Measurements from ENCODE around the gene HMCN1.

Gene HMCN1

GRCh38 chr1:186104459-186104858 lies 370.3 kb downstream of the HMCN1 start:
- H3K4me3 ChIP-seq (ENCODE audit: low read depth, low read length) = no peak overlapping the region
- no peak for TF ChIP-seq CTCF (IDR thresholded peaks at IDR 0.05; ENCODE audit: low read depth, low read length)
- H3K9me3 ChIP-seq = no peaks in the 10 kb centered on the region
- peaks cover 9% of the 10 kb centered on the region; the same call in 1 of the 2 replicates for H3K27me3 ChIP-seq
- no peaks in the 10 kb centered on the region for H3K4me1 ChIP-seq
- DNase-seq = no peak
- no peaks in the 10 kb centered on the region for H3K36me3 ChIP-seq

GRCh38 chr1:186112280-186112679 lies 378.1 kb downstream of the HMCN1 start:
- H3K4me3 ChIP-seq (ENCODE audit: low read depth, low read length) = no peak overlapping the region
- TF ChIP-seq CTCF (IDR thresholded peaks at IDR 0.05; ENCODE audit: low read depth, low read length) = no peak
- H3K4me1 ChIP-seq = no peaks in the 10 kb centered on the region
- H3K27me3 ChIP-seq = no peaks in the 10 kb centered on the region
- no peak for DNase-seq
- no peaks in the 10 kb centered on the region for H3K36me3 ChIP-seq
- H3K9me3 ChIP-seq = no peaks in the 10 kb centered on the region

- H3K27me3 ChIP-seq = no peaks in the 10 kb centered on the region
- no peaks in the 10 kb centered on the region for H3K4me1 ChIP-seq
- DNase-seq = no peak
- TF ChIP-seq CTCF (IDR thresholded peaks at IDR 0.05; ENCODE audit: low read depth, low read length) = no peak
- no peaks in the 10 kb centered on the region for H3K9me3 ChIP-seq
- H3K36me3 ChIP-seq = no peaks in the 10 kb centered on the region
- no peak overlapping the region for H3K4me3 ChIP-seq (ENCODE audit: low read depth, low read length)
These were observed 379.3 kb downstream of the HMCN1 start for GRCh38 chr1:186113461-186113860.

- H3K4me3 ChIP-seq (ENCODE audit: low read depth, low read length) = no peak overlapping the region
- H3K36me3 ChIP-seq = no peaks in the 10 kb centered on the region
- H3K27me3 ChIP-seq = no peaks in the 10 kb centered on the region
- no peaks in the 10 kb centered on the region for H3K4me1 ChIP-seq
- H3K9me3 ChIP-seq = no peaks in the 10 kb centered on the region
- DNase-seq = no peak
- TF ChIP-seq CTCF (IDR thresholded peaks at IDR 0.05; ENCODE audit: low read depth, low read length) = no peak
These were observed 384.5 kb downstream of the HMCN1 start for GRCh38 chr1:186118724-186119123.

GRCh38 chr1:186122837-186123236 lies 388.6 kb downstream of the HMCN1 start:
- Histone ChIP-seq H3K36me3 (no peaks in the 10 kb centered on the region), H3K9me3 (no peaks in the 10 kb centered on the region), H3K4me1 (no peaks in the 10 kb centered on the region), H3K4me3 (ENCODE audit: low read depth, low read length) (no peak overlapping the region), H3K27me3 (peaks cover 15% of the 10 kb centered on the region)
- DNase-seq = no peak
- TF ChIP-seq CTCF (IDR thresholded peaks at IDR 0.05; ENCODE audit: low read depth, low read length) = no peak

- TF ChIP-seq CTCF (IDR thresholded peaks at IDR 0.05; ENCODE audit: low read depth, low read length) = no peak
- Histone ChIP-seq H3K36me3 (no peaks in the 10 kb centered on the region), H3K4me3 (ENCODE audit: low read depth, low read length) (no peak overlapping the region), H3K4me1 (no peaks in the 10 kb centered on the region), H3K9me3 (no peaks in the 10 kb centered on the region), H3K27me3 (peaks cover 15% of the 10 kb centered on the region)
- no peak for DNase-seq
These were observed 390.8 kb downstream of the HMCN1 start for GRCh38 chr1:186125035-186125434.

Data from BE2C (cell line).